Right atrium auricular region (tissue), 2 donors: ENCODE data around the gene GDPD5. TPM values are rescaled to one million over a fixed set of nuclear protein-coding genes. Genes with fewer than 3 reads are reported as not detected.
A peak's percentile ranks its signal among the peaks of the same experiment; 100 is the strongest.

Experiments
- DNase-seq: peaks from one replicate; pipeline ENCODE4 v3.0.0-alpha.2; 2019; ENCODE audit warnings: low spot score
- H3K27ac ChIP-seq, 2 donors: fragments of 200-600 bp; sonication (generic); 1 replicate in 1 of 2; 2 replicates in 1 of 2; pipeline ENCODE4 v1.5.1; 2016 to 2019
- H3K27me3 ChIP-seq, 2 donors: fragments of 200-600 bp; sonication (generic); one replicate each; pipeline versions ENCODE4 v1.5.1 to v1.6.0; 2017 to 2019
- H3K36me3 ChIP-seq: fragments of 200-600 bp; sonication (generic); one replicate; pipeline ENCODE4 v1.5.1; 2016
- H3K4me1 ChIP-seq, 2 donors: fragments of 200-600 bp; sonication (generic); one replicate each; pipeline versions ENCODE4 v1.5.1 to v1.6.0; 2017 to 2019
- H3K4me3 ChIP-seq, 2 donors: fragments of 200-600 bp; sonication (generic); 1 replicate in 1 of 2; 2 replicates in 1 of 2; pipeline ENCODE4 v1.5.1; 2017 to 2019; ENCODE audit warnings: mild to moderate bottlenecking in 1 of 2, moderate library complexity in 1 of 2
- H3K9me3 ChIP-seq, 2 donors: fragments of 200-600 bp; sonication (generic); one replicate each; pipeline ENCODE4 v1.5.1; 2019
- CTCF ChIP-seq, 2 donors: fragments of 200-600 bp; sonication (generic); IDR thresholded peaks; one replicate each; pipeline ENCODE4 v1.5.1; 2019; ENCODE audit warnings: antibody characterized with exemption in 2 of 2
- total RNA-seq, 2 donors: library from RNA; depleted of rRNA; stranded (reverse); fragments of >200 nt; gene quantifications; one replicate each; pipeline ENCODE4 v1.1.0, GENCODE V29; 2016

GDPD5 gene
- total RNA-seq = 1 to 10 TPM; 3.5 to 6.1 TPM

- H3K27ac ChIP-seq = peak within 1 kb of the TSS in 1 of 2 donors; percentile 66
- H3K27me3 ChIP-seq = no peaks in the 10 kb centered on the region
- peaks cover 0 to 27% of the 10 kb centered on the region in 2 donors for H3K4me1 ChIP-seq
- peak; percentile 72 for DNase-seq
- peak; percentile 56 to 76 for TF ChIP-seq CTCF (IDR thresholded peaks at IDR 0.05)
- H3K9me3 ChIP-seq = no peaks in the 10 kb centered on the region
- H3K36me3 ChIP-seq = no peaks in the 10 kb centered on the region
- peak within 1 kb of the TSS; percentile 67 to 79 for H3K4me3 ChIP-seq
Observed at GRCh38 chr11:75525433-75526191, at the start of gene GDPD5. Gene GDPD5, minus strand, starts transcription at chr11:75525941. Its CDS starts 48,206 bp downstream, at chr11:75477735.

GRCh38 chr11:75574698-75575602, 49.2 kb upstream of the GDPD5 start:
- DNase-seq = no peak
- H3K4me3 ChIP-seq = no peak overlapping the region
- no peak overlapping the region for H3K27ac ChIP-seq
- no peaks in the 10 kb centered on the region for H3K27me3 ChIP-seq
- H3K36me3 ChIP-seq = peaks cover 41% of the 10 kb centered on the region
- peaks cover 0 to 33% of the 10 kb centered on the region in 2 donors for H3K4me1 ChIP-seq
- no peaks in the 10 kb centered on the region for H3K9me3 ChIP-seq
- TF ChIP-seq CTCF (IDR thresholded peaks at IDR 0.05) = peak in 1 of 2 donors; percentile 44

- Histone ChIP-seq H3K4me1 (peaks cover 0 to 54% of the 10 kb centered on the region in 2 donors), H3K9me3 (no peaks in the 10 kb centered on the region), H3K27me3 (no peaks in the 10 kb centered on the region), H3K4me3 (no peak overlapping the region), H3K27ac (peak overlapping the region in 1 of 2 donors; percentile 9), H3K36me3 (peaks cover 63% of the 10 kb centered on the region)
- no peak for DNase-seq
- TF ChIP-seq CTCF (IDR thresholded peaks at IDR 0.05) = no peak
Observed at GRCh38 chr11:75572744-75573143, 47.0 kb upstream of the GDPD5 start.

- H3K4me1 ChIP-seq = peaks cover 0 to 57% of the 10 kb centered on the region in 2 donors
- H3K4me3 ChIP-seq = no peak overlapping the region
- no peak for TF ChIP-seq CTCF (IDR thresholded peaks at IDR 0.05)
- no peaks in the 10 kb centered on the region for H3K27me3 ChIP-seq
- DNase-seq = no peak
- no peak overlapping the region for H3K27ac ChIP-seq
- no peaks in the 10 kb centered on the region for H3K9me3 ChIP-seq
- peaks cover 74% of the 10 kb centered on the region for H3K36me3 ChIP-seq
Observed at GRCh38 chr11:75571625-75572024, 45.9 kb upstream of the GDPD5 start.

GRCh38 chr11:75570559-75571139, 44.9 kb upstream of the GDPD5 start:
- Histone ChIP-seq H3K36me3 (peaks cover 84% of the 10 kb centered on the region), H3K4me3 (no peak overlapping the region), H3K27me3 (no peaks in the 10 kb centered on the region), H3K27ac (no peak overlapping the region), H3K4me1 (peaks cover 0 to 60% of the 10 kb centered on the region in 2 donors), H3K9me3 (no peaks in the 10 kb centered on the region)
- DNase-seq = no peak
- TF ChIP-seq CTCF (IDR thresholded peaks at IDR 0.05) = no peak
